IPS-18a (cell line): ENCODE data around the gene CHD9NB.

ENCODE experiments used
- H3K27ac ChIP-seq: one replicate; pipeline ENCODE4 v1.5.1; 2013; ENCODE audit warnings: low read length
- H3K27me3 ChIP-seq: one replicate; pipeline ENCODE4 v1.6.1; 2013; ENCODE audit warnings: mild to moderate bottlenecking, low read length; ENCODE audit not compliant: control insufficient read depth, insufficient read depth
- H3K36me3 ChIP-seq: one replicate; pipeline ENCODE4 v1.6.1; 2013; ENCODE audit warnings: low read depth, low read length; ENCODE audit not compliant: control insufficient read depth
- H3K4me1 ChIP-seq: one replicate; pipeline ENCODE4 v1.6.1; 2013; ENCODE audit warnings: low read depth, low read length; ENCODE audit not compliant: control insufficient read depth
- H3K4me3 ChIP-seq: one replicate; pipeline ENCODE4 v1.5.1; 2013; ENCODE audit warnings: low read length
- H3K9ac ChIP-seq: one replicate; pipeline ENCODE4 v1.6.1; 2013; ENCODE audit warnings: mild to moderate bottlenecking, low read length, moderate library complexity
- H3K9me3 ChIP-seq: one replicate; pipeline ENCODE4 v1.6.1; 2013; ENCODE audit warnings: low read depth, low read length; ENCODE audit not compliant: control insufficient read depth

The CHD9NB gene

GRCh38 chr16:52994942-52995341 lies 57.8 kb downstream of the CHD9NB start:
- Histone ChIP-seq H3K4me1 (peaks cover 3% of the 10 kb centered on the region), H3K9ac (no peak overlapping the region), H3K9me3 (no peaks in the 10 kb centered on the region), H3K27ac (no peak overlapping the region), H3K27me3 (no peaks in the 10 kb centered on the region), H3K4me3 (no peak overlapping the region), H3K36me3 (no peaks in the 10 kb centered on the region)

DNA sequence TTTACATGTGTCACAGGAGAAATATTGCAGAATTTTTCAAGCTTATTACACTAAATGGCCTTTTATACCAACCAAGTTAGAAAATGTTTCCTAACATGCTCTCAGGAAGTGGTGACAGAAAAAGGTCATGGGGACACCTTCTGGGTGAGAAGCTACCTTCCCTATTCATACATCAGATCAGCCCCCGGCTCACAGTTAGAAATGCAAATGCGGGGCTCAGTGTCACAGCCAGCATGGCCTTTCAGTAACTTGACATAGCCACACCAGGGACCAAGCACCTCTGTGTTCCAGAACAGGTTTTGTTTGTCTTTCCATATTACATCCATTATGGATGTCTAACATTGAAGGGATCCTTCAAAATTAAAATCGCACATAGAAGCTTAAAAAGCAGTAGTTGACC lies 59.5 kb downstream of the CHD9NB start:
- Histone ChIP-seq H3K9me3 (no peaks in the 10 kb centered on the region), H3K9ac (no peak overlapping the region), H3K36me3 (no peaks in the 10 kb centered on the region), H3K4me1 (peaks cover 3% of the 10 kb centered on the region), H3K27me3 (no peaks in the 10 kb centered on the region), H3K27ac (no peak overlapping the region), H3K4me3 (no peak overlapping the region)

DNA sequence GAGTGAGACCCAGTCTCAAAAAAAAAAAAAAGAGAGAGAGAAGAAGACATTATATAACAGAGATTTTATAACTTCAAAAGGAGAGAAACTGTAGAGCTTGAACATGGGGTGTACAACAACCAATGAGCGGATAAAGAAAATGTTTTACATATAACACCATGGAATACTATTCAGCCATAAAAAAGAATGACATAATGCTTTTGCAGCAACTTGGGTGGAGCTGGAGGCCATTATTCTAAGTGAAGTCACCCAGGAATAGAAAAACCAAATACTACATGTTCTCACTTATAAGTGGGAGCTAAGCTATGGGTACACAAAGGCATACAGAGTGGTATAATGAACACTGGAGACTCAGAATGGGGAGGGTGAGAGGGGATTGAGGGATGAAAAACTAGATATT lies 61.1 kb downstream of the CHD9NB start:
- Histone ChIP-seq H3K27me3 (no peaks in the 10 kb centered on the region), H3K9ac (no peak overlapping the region), H3K4me1 (peaks cover 3% of the 10 kb centered on the region), H3K27ac (no peak overlapping the region), H3K36me3 (no peaks in the 10 kb centered on the region), H3K4me3 (no peak overlapping the region), H3K9me3 (no peaks in the 10 kb centered on the region)
